Sigmoid colon (tissue), 4 donors: ENCODE data around the gene CROT.

Experiments
- CTCF ChIP-seq, 4 experiments: fragments of 450-650 bp in 3 of 4; fragments of 200-600 bp in 1 of 4; IDR thresholded peaks; one replicate each; pipeline ENCODE4 v1.5.1; 2016 to 2019; ENCODE audit warnings: antibody characterized with exemption in 4 of 4, mild to moderate bottlenecking in 3 of 4, moderate library complexity in 2 of 4
- POLR2A ChIP-seq, 2 donors: fragments of 450-650 bp; IDR thresholded peaks; one replicate each; pipeline ENCODE4 v1.6.1; 2016; ENCODE audit warnings: antibody characterized with exemption in 2 of 2, mild to moderate bottlenecking in 2 of 2, moderate library complexity in 2 of 2
- POLR2AphosphoS5 ChIP-seq, 4 donors: sonication (generic); formaldehyde crosslinking; IDR thresholded peaks; one replicate each; pipeline ENCODE4 v1.6.1; 2017; ENCODE audit warnings: antibody characterized with exemption in 4 of 4

- TF ChIP-seq CTCF (IDR thresholded peaks at IDR 0.05) (no peak), POLR2A (IDR thresholded peaks at IDR 0.05) (no peak), POLR2AphosphoS5 (IDR thresholded peaks at IDR 0.05) (no peak)
Measured at GRCh38 chr7:87426160-87426559, 80.7 kb downstream of the CROT start.
